ENCODE data around the gene TPSAB1. TPM values are rescaled to one million over a fixed set of nuclear protein-coding genes. Genes with fewer than 3 reads are reported as not detected.
A peak's percentile ranks its signal among the peaks of the same experiment; 100 is the strongest.

Gene TPSAB1
- total and polyA plus RNA-seq, 7 experiments from 2014 or later = 3.2 to 10.2 TPM; not detected in 5

DNA sequence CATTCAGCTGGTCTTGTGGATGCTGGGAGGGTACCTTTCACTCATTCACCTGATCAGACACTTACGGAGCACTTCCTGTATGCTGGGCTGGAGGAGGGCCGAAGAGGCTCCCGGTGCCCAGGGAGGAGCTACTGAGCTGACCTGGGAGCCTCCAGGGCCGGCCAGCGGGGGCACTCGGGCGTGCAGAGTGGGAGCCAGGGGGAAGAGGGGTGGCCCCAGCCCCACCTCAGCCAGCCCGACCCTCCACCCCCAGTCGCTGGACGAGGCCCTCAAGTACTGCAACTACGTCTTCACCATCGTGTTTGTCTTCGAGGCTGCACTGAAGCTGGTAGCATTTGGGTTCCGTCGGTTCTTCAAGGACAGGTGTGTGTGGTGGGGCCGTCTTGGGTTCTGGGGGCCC, 25.8 kb upstream of the TPSAB1 start:
- Mint-ChIP-seq H3K4me3 (no peak overlapping the region), H3K36me3 (no peaks in the 10 kb centered on the region), H3K9me3 (no peaks in the 10 kb centered on the region), H3K4me1 (peaks cover 0 to 2% (median 0%) of the 10 kb centered on the region in 7 donors), H3K27me3 (no peaks in the 10 kb centered on the region), H3K27ac (no peak overlapping the region)
- Histone ChIP-seq H3K4me1 (ENCODE audit: control insufficient read depth in 2 of 2, insufficient read depth in 2 of 2, low read length in 2 of 2) (no peaks in the 10 kb centered on the region), H3K9me3 (ENCODE audit: control insufficient read depth in 2 of 3, low read length in 3 of 3) (no peaks in the 10 kb centered on the region), H3K27me3 (ENCODE audit: control insufficient read depth in 2 of 2, insufficient read depth in 2 of 2, low read length in 2 of 2) (no peaks in the 10 kb centered on the region), H3K27ac (ENCODE audit: low read depth, low read length) (no peak overlapping the region), H3K36me3 (ENCODE audit: control insufficient read depth in 2 of 3, insufficient read depth in 3 of 3, low read length in 3 of 3) (no peaks in the 10 kb centered on the region), H3K4me3 (ENCODE audit: low read length) (no peak overlapping the region)
- DNase-seq (no peak), ATAC-seq (no peak)
- ChIA-PET CTCF (no interaction called here), POLR2A (no interaction called here)
- intact Hi-C loops (cut with micrococcal nuclease) = no loop called here

DNA sequence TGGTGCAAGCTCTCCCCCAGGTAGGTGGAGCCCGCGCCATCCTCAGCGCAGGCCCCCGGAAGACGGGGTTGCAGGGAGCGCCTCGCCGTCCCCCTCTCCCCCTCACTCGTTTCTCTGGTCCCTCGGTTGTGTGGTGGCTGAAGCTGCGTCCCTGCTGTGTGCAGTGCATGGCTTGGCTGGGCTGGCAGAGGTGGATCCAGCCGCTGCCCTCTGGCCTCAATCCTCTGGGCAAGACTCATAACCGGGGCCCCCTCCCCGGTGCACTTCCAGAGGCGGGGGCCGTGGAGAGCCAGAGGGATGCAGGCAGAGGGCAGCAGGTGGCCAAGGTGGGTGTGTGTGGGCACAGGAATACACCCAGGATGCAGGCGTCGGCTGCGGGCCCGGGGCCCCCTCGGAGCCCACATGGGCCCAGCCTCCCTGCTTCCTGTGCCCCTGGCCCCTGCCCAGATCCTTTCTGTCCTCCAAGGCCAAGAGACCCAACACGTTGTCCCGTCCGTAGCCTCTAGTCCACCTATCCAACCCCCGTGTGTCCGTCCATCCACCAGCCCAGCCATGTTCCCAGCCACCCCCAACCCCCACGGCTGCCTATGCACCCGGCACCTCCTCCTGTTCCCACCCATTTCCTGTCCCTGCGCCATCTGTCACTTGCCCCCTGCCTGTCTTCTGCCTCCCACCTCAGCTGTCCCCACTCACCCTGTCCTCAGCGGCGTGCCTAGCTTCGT, 24.8 kb upstream of the TPSAB1 start:
- CTCF ChIA-PET = no interaction called here
- Histone ChIP-seq H3K36me3 (ENCODE audit: control insufficient read depth in 2 of 3, insufficient read depth in 3 of 3, low read length in 3 of 3) (no peaks in the 10 kb centered on the region), H3K27ac (ENCODE audit: low read depth, low read length) (no peak overlapping the region), H3K27me3 (ENCODE audit: control insufficient read depth in 2 of 2, insufficient read depth in 2 of 2, low read length in 2 of 2) (no peaks in the 10 kb centered on the region), H3K9me3 (ENCODE audit: control insufficient read depth in 2 of 3, low read length in 3 of 3) (no peaks in the 10 kb centered on the region), H3K4me3 (ENCODE audit: low read length) (no peak overlapping the region), H3K4me1 (ENCODE audit: control insufficient read depth in 2 of 2, insufficient read depth in 2 of 2, low read length in 2 of 2) (no peaks in the 10 kb centered on the region)
- POLR2A ChIA-PET = no interaction called here
- H3K27me3 Mint-ChIP-seq = no peaks in the 10 kb centered on the region
- ATAC-seq (no peak), DNase-seq (no peak)
- H3K9me3 Mint-ChIP-seq = no peaks in the 10 kb centered on the region
- H3K4me3 Mint-ChIP-seq = no peak overlapping the region
- H3K27ac Mint-ChIP-seq = peak overlapping the region in 1 of 9 donors; percentile 76
- peaks cover 0 to 2% (median 0%) of the 10 kb centered on the region in 7 donors for H3K4me1 Mint-ChIP-seq
- intact Hi-C loops (cut with micrococcal nuclease) = no loop called here
- no peaks in the 10 kb centered on the region for H3K36me3 Mint-ChIP-seq

DNA sequence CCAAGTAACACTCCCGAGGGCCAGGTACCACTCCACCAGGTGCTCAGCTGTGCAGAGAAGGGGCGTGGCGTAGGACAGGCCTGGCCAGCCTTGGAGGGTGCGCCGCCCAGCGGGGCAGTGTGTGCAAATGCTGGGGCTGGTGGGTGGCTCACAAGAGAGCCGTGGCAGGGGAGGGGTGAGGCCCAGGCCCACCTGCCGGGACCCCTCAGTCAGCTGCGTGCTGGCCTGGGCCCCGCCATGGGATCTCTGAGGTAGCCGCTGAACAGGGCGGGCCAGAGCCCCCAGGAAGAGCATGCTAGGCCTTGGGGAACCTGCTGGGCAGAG, 24.2 kb upstream of the TPSAB1 start:
- POLR2A ChIA-PET = no interaction called here
- no peak overlapping the region for H3K27ac Mint-ChIP-seq
- DNase-seq (no peak), ATAC-seq (no peak)
- no peak overlapping the region for H3K27ac ChIP-seq (ENCODE audit: low read depth, low read length)
- no peaks in the 10 kb centered on the region for H3K4me1 ChIP-seq (ENCODE audit: control insufficient read depth in 2 of 2, insufficient read depth in 2 of 2, low read length in 2 of 2)
- CTCF ChIA-PET = no interaction called here
- H3K27me3 Mint-ChIP-seq = no peaks in the 10 kb centered on the region
- intact Hi-C loops (cut with micrococcal nuclease) = no loop called here
- H3K36me3 ChIP-seq (ENCODE audit: control insufficient read depth in 2 of 3, insufficient read depth in 3 of 3, low read length in 3 of 3) = no peaks in the 10 kb centered on the region
- no peaks in the 10 kb centered on the region for H3K9me3 ChIP-seq (ENCODE audit: control insufficient read depth in 2 of 3, low read length in 3 of 3)
- H3K4me1 Mint-ChIP-seq = peaks cover 0 to 2% (median 0%) of the 10 kb centered on the region in 7 donors
- no peaks in the 10 kb centered on the region for H3K36me3 Mint-ChIP-seq
- H3K4me3 Mint-ChIP-seq = no peak overlapping the region
- H3K4me3 ChIP-seq (ENCODE audit: low read length) = no peak overlapping the region
- H3K27me3 ChIP-seq (ENCODE audit: control insufficient read depth in 2 of 2, insufficient read depth in 2 of 2, low read length in 2 of 2) = no peaks in the 10 kb centered on the region
- no peaks in the 10 kb centered on the region for H3K9me3 Mint-ChIP-seq

DNA sequence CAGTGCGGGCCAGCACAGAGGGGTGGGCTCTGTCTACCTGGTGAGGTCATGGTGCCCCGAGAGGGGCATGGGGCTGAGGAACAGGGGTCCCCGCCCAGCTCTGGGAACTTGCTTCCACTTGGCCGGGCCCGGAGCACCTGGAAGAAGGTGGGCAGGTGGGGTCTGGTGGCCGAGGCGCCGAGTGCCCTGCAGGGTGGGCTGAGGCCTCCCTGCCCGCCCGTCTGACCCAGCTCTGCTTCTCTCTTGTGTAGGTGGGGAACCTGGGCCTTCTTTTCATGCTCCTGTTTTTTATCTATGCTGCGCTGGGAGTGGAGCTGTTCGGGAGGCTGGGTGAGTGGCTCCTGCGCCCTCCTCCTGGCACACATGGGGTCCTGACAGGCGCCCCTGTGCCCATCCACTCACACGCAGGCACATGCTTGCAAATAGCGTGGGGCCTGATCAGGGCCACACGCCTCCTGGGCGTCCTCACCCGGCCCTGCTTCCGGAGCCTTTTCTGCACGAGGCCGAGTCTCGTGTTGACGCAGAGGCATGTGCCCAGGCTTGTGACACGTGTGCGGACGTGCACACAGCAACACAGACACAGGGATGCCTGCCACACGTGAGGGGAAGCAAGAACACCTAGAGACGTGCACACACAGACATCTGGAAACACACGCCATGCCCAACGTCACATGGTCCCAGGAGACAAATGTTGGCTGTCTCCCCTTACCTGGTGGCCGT, 23.7 kb upstream of the TPSAB1 start:
- Histone ChIP-seq H3K4me3 (ENCODE audit: low read length) (no peak overlapping the region), H3K36me3 (ENCODE audit: control insufficient read depth in 2 of 3, insufficient read depth in 3 of 3, low read length in 3 of 3) (no peaks in the 10 kb centered on the region), H3K4me1 (ENCODE audit: control insufficient read depth in 2 of 2, insufficient read depth in 2 of 2, low read length in 2 of 2) (no peaks in the 10 kb centered on the region), H3K27me3 (ENCODE audit: control insufficient read depth in 2 of 2, insufficient read depth in 2 of 2, low read length in 2 of 2) (no peaks in the 10 kb centered on the region), H3K9me3 (ENCODE audit: control insufficient read depth in 2 of 3, low read length in 3 of 3) (no peaks in the 10 kb centered on the region), H3K27ac (ENCODE audit: low read depth, low read length) (no peak overlapping the region)
- CTCF ChIA-PET = no interaction called here
- H3K27ac Mint-ChIP-seq = no peak overlapping the region
- DNase-seq (no peak), ATAC-seq (no peak)
- H3K27me3 Mint-ChIP-seq = no peaks in the 10 kb centered on the region
- H3K36me3 Mint-ChIP-seq = no peaks in the 10 kb centered on the region
- POLR2A ChIA-PET = no interaction called here
- peaks cover 0 to 2% (median 0%) of the 10 kb centered on the region in 7 donors for H3K4me1 Mint-ChIP-seq
- intact Hi-C loops (cut with micrococcal nuclease) = no loop called here
- no peak overlapping the region for H3K4me3 Mint-ChIP-seq
- H3K9me3 Mint-ChIP-seq = no peaks in the 10 kb centered on the region

DNA sequence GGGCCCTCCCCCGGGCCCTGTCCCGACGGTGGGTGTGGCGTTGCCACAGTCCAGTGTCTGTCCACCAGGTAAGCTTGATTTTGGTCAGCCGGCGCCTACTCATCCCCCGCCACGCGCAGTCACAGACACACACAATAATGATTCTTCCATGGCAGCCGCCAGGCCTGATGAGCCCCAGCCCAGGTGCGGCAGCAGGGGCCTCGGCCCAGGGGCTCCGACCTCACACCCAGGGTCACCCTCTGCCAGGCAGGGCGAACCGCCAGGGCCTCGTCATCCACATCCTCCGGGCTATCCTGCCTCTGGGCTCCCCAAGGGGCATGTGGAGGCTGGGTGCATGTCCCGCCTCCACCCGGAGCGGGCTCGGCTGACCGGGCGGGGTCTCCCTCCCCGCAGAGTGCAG, 23.0 kb upstream of the TPSAB1 start:
- H3K36me3 Mint-ChIP-seq = no peaks in the 10 kb centered on the region

DNA sequence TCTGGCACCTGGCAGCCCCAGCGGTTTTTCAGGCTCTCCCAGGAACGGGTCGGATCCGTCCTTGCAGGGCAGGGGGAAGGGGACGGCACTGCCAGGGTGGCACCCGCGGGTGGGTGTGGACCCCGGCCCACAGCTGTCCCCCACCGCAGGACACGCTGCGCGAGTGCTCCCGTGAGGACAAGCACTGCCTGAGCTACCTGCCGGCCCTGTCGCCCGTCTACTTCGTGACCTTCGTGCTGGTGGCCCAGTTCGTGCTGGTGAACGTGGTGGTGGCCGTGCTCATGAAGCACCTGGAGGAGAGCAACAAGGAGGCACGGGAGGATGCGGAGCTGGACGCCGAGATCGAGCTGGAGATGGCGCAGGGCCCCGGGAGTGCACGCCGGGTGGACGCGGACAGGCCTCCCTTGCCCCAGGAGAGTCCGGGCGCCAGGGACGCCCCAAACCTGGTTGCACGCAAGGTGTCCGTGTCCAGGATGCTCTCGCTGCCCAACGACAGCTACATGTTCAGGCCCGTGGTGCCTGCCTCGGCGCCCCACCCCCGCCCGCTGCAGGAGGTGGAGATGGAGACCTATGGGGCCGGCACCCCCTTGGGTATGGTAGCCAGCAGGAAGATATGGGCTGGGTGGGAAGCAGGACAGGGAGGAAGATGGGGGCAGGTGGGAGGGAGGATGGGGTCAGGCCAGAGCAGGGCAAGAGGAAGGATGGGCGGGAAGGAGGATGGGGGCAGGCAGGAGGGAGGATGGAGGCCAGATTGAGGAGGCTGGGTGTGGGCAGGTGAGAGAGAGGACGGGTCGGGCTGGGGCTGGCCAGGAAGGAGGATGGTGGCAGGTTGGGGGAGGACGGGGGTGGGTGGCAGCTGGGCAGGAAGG, 22.2 kb upstream of the TPSAB1 start:
- Histone ChIP-seq H3K27me3 (ENCODE audit: control insufficient read depth in 2 of 2, insufficient read depth in 2 of 2, low read length in 2 of 2) (no peaks in the 10 kb centered on the region), H3K4me1 (ENCODE audit: control insufficient read depth in 2 of 2, insufficient read depth in 2 of 2, low read length in 2 of 2) (no peaks in the 10 kb centered on the region), H3K27ac (ENCODE audit: low read depth, low read length) (no peak overlapping the region), H3K9me3 (ENCODE audit: control insufficient read depth in 2 of 3, low read length in 3 of 3) (no peaks in the 10 kb centered on the region), H3K36me3 (ENCODE audit: control insufficient read depth in 2 of 3, insufficient read depth in 3 of 3, low read length in 3 of 3) (no peaks in the 10 kb centered on the region), H3K4me3 (ENCODE audit: low read length) (no peak overlapping the region)
- H3K36me3 Mint-ChIP-seq = no peaks in the 10 kb centered on the region
- H3K27me3 Mint-ChIP-seq = no peaks in the 10 kb centered on the region
- ChIA-PET POLR2A (no interaction called here), CTCF (no interaction called here)
- peaks cover 0 to 2% (median 0%) of the 10 kb centered on the region in 7 donors for H3K4me1 Mint-ChIP-seq
- DNase-seq = no peak
- no peak for ATAC-seq
- no peak overlapping the region for H3K27ac Mint-ChIP-seq
- no peaks in the 10 kb centered on the region for H3K9me3 Mint-ChIP-seq
- intact Hi-C loops (cut with micrococcal nuclease) = no loop called here
- H3K4me3 Mint-ChIP-seq = no peak overlapping the region

More for the DNA sequence above, 23.0 kb upstream of the TPSAB1 start:
- Histone ChIP-seq H3K4me1 (ENCODE audit: control insufficient read depth in 2 of 2, insufficient read depth in 2 of 2, low read length in 2 of 2) (no peaks in the 10 kb centered on the region), H3K4me3 (ENCODE audit: low read length) (no peak overlapping the region), H3K27ac (ENCODE audit: low read depth, low read length) (no peak overlapping the region), H3K36me3 (ENCODE audit: control insufficient read depth in 2 of 3, insufficient read depth in 3 of 3, low read length in 3 of 3) (no peaks in the 10 kb centered on the region), H3K9me3 (ENCODE audit: control insufficient read depth in 2 of 3, low read length in 3 of 3) (no peaks in the 10 kb centered on the region), H3K27me3 (ENCODE audit: control insufficient read depth in 2 of 2, insufficient read depth in 2 of 2, low read length in 2 of 2) (no peaks in the 10 kb centered on the region)
- no peak for DNase-seq
- Mint-ChIP-seq H3K9me3 (no peaks in the 10 kb centered on the region), H3K4me3 (no peak overlapping the region), H3K4me1 (peaks cover 0 to 2% (median 0%) of the 10 kb centered on the region in 7 donors), H3K27ac (no peak overlapping the region), H3K27me3 (no peaks in the 10 kb centered on the region)
- intact Hi-C loops (cut with micrococcal nuclease) = no loop called here
- no peak for ATAC-seq
- POLR2A ChIA-PET = no interaction called here
- CTCF ChIA-PET = no interaction called here

Data from naive thymus-derived CD4-positive, alpha-beta T cell (primary cell).